Fibroblast of skin of right quadriceps (primary cell): ENCODE measurements around the gene CDH19.

Source experiments
- DNase-seq: peaks from one replicate; pipeline ENCODE4 v3.0.0-alpha.2; 2013

CDH19 gene

DNA sequence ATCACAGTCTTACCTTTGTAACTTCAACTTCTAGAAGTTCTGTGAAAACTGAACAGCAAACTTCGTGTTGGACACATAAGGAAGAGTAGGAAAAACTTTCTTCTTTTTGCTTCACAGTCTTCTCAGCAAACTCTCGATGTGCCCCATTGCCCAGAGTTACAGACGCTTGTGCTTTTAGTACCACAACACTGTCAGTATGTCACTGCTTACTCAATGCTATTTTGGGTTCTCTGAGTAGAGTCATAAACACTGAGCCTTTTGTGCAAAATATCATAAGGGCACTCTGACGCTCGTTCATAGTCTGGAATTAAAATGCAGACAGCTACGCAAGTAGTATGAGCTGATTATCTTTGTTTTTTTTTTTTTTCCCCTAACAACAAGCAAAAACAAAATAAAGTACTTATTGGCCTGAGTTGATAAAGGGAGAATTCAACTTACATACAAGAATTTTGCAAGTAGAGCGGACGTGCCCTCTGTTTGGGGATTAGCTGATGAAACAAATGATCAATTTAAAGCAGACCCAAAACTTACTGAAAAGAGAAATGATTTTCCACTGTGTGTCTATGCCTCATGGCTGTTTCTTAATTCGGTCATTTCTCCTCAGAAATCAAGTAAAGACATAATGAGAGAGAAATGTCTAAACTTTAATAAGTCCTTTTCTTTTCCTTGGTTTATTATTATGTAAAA is at the start of gene CDH19:
Gene CDH19 (minus strand): TSS at position 150 of the 687 bp plus-strand sequence. CDS start 31,886 bp downstream, outside the sequence.
- DNase-seq: no peak

DNA sequence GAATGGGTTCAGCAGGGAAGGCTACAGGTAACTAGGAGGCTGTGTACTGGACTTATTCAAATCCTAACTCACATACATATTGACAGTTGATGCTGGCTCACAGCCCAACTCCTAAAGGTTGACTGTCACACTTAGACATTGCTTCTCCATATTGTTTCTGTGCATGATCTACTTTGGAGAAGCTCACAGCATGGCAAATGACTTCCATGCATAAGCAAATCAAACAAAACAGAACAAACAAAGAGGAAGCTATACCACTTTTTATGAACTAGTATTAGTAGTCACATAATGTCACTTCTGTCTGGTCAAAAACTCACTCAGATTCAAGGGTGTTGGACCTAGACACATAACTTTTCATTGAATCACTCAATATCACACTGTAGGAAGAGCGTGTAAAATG is 43.8 kb upstream of the CDH19 start:
- no peak for DNase-seq

GRCh38 chr18:66646609-66647008 is 42.7 kb upstream of the CDH19 start:
- DNase-seq: peak; percentile 16

DNA sequence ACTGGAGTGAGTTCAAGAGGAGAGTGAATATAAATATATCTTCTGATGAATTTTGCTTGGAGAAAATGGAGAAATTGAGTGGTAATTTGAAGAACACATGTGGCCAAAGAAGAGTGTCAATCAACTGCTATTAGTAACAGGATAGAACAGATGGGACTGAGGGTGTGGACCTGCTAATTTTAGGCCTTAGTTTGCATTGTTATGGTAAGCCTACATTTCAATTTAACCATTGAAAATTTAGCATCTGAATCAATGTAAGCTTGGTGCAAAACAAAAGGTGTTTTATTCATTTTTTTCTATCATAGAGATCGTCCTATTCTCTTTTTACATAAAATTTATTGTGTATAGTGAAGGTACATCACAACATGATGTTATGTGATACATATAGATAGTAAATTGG is 42.1 kb upstream of the CDH19 start:
- DNase-seq: no peak

DNA sequence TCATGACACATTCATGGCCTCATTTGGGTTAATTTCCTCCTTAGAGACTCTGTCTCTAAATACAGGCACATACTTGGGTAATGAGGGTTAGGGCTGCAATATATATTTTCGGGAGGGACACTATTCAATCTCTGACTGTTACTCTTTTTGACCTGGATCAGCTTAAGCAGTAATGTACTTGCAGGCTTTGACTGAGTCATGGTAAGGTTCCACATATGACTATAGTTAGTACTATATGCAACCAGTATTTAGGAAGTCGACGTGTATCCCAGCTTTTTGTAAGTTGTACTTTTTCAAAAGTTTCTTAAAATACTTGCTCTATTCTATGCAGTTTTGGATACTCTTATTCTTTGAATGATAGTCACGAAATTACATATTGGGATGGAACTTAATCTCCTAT is 37.2 kb upstream of the CDH19 start:
- DNase-seq: no peak

GRCh38 chr18:66640431-66640830 is 36.5 kb upstream of the CDH19 start:
- peak; percentile 10 for DNase-seq

GRCh38 chr18:66638856-66639629 is 35.2 kb upstream of the CDH19 start:
- DNase-seq: no peak

DNA sequence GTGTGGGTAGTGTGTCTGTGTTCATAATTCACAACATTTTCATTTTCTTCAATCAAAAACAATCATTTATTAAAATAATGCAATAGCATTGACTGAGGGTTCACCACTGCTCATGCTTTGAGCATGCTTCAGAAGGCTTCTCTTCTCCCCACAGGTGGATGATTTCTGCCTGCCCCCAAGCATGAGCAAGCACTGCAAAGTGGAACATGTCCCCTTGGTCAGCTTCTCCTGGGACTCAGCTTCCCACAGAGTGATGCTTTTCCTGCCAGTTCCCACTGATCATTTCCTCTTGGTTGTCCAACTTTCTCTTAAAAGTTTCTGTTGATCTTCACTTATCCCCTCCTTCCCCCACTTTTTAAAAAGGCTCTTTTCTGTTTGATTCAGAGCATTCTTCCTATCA is 31.5 kb upstream of the CDH19 start:
- no peak for DNase-seq

- peak; percentile 48 for DNase-seq
Measured at GRCh38 chr18:66632756-66633155, 28.9 kb upstream of the CDH19 start.

DNA sequence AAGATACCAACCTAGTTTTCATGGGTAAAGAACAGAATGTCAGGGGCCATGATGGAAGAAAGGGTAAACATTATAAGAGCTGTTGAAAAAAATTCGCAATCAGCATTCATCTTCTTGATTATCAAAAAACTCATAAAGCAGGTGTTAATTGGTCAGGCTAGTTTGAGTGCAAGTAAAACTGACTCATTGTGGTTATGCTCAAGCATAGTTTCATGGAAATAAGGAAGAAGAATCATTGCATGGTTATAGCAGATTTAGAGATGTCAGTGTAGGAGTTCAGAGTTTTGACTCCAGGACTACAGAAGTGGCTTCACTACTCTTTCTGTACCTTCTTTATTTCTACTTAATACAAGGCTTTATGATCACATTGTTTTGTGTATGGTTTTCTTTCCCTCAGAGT is 26.9 kb upstream of the CDH19 start:
- DNase-seq: no peak

DNA sequence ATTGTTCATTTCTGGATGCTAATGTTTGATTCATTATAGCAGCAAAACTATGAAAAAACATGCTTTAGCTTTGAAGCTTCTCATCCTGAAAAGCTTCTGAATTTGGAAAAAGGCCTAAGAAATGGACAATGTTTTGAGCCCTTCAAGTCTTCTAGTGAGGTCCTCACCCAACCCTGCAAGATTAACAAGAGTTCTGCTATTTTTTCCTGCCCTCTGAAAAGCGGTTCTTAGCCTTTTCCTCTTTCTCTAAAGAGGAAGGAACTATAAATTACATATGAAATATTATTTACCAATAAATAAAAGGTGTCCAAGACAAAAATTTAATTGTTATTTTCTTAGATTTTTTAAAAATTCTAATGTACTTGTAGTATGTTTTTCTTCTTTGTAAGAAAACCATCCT is 19.9 kb upstream of the CDH19 start:
- DNase-seq: no peak

GRCh38 chr18:66621816-66622576 is 18.1 kb upstream of the CDH19 start:
- DNase-seq: no peak

- peak; percentile 5 for DNase-seq
Measured at GRCh38 chr18:66616523-66616983, 12.7 kb upstream of the CDH19 start.

DNA sequence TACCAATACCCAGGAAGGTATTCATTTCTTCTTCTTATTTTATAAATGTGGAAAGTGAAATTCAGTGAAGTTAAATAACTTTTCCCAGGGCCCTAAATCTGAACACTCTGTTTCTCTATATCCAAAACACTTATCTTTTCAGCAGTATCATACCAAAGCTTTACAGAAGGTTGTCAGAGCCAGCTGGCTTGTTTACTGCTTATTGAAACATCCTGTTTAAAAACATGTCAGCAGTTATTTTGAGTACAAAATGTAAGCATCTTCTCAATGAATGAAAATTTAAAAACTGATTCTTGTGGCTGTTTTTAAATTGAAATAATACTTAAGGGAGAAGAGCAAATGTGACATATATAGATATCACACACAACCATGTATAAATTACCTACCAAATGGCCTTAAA is 11.3 kb upstream of the CDH19 start:
- DNase-seq: no peak

GRCh38 chr18:66607632-66608031 is 3.7 kb upstream of the CDH19 start:
- DNase-seq: no peak

DNA sequence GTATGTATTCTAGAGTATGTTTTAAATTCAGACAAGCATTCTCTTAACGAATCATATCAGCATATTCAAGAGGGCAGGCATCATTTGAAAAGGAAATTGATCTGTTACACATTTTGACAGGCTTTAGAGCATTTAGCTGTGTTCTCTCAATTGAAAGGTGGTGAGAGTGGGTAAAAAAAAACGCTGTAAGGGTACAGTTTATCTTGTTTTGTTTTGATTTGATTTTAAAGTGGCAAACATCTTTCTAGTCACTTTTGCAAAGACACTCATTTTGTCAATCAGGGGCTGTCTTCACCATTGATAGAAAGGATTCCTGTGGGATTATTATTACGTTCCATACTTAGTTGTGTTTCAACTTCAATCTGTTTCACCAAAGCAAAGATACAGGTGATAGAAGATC is 2.2 kb downstream of the CDH19 start:
- no peak for DNase-seq

GRCh38 chr18:66599190-66599589 is 4.7 kb downstream of the CDH19 start:
- DNase-seq: no peak

- no peak for DNase-seq
Measured at GRCh38 chr18:66587430-66587829, 16.5 kb downstream of the CDH19 start.

DNA sequence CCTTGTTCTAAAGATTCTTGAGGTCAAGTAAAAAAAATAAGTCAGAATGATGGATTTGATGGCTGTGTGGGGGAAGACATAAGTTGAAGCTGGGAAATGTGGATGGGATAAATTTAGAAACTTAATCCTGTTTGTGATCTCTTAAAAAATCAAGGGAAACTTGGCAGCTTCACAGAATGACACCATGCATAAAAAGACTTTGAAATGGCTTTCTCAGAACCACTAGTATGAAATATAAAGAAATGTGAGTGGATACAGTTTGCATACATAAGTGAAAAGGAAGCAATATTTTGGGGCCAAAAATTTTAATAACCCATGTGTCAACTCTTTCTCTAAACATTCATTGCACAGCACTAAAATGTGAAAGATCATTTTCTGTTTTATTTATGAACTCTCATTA is 21.7 kb downstream of the CDH19 start:
- DNase-seq: peak; percentile 8

- no peak for DNase-seq
Measured at GRCh38 chr18:66575263-66575662, 28.6 kb downstream of the CDH19 start.

DNA sequence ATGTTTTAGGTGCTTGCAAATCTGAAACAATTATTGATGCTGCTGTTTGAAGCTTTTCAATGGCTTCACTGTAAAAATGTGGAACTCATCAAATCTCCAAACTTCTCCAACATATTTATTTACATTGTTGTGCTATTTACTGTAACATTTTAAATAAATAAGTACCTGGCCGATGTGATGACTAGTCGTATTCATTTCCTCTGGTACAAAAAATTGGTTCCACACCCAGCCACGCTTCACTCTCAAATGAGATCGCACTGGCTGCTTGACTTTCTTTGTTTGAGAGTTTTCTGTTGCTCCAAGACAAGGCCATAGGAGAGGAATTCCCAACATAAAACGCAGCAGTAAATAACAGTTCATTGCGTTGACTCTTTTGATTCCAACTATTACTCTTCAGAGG is 32.0 kb downstream of the CDH19 start:
- DNase-seq: no peak

- no peak for DNase-seq
Measured at GRCh38 chr18:66566616-66567015, 37.3 kb downstream of the CDH19 start.

DNA sequence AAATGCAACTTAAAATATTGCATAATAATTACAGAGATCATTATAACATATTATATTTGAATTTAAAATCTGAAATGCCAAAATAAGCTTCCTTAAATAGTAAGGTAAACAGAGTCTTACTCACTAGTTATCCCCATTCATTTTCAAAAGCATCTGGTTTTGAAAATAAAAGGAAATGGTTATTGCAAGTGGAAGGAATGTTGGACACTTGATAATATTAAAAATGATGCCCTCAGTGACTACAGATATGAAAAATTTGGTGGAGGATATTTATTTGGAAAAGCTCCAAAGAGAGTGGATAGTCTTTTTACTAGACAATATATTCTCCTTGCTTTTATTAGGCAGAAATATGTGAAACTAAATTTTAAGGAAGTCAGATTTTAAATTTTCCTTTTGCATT is 39.7 kb downstream of the CDH19 start:
- DNase-seq: no peak

GRCh38 chr18:66562279-66562678 is 41.6 kb downstream of the CDH19 start:
- DNase-seq: no peak
